Spleen (tissue), 11 donors: ENCODE measurements around the gene ZNRD2. TPM values are rescaled to one million over a fixed set of nuclear protein-coding genes. Genes with fewer than 3 reads are reported as not detected.

Experiments
- DNase-seq: peaks from one replicate; pipeline ENCODE4 v3.0.0-alpha.2; 2020
- H3K27ac ChIP-seq, 8 donors: fragments of 200-600 bp; sonication (generic) in 7 of 8; 1 replicate in 4 of 8; 2 replicates in 4 of 8; pipeline versions ENCODE4 v1.5.0 to v1.8.0; 2016 to 2021; ENCODE audit warnings: inconsistent platforms in 4 of 8, mild to moderate bottlenecking in 4 of 8, moderate library complexity in 1 of 8
- H3K27me3 ChIP-seq, 7 donors: fragments of 200-600 bp; sonication (generic) in 6 of 7; replicated peaks in 1 of 7; 1 replicate in 4 of 7; 2 replicates in 3 of 7; pipeline versions ENCODE4 v1.5.0 to v1.8.0; 2016 to 2021; ENCODE audit warnings: inconsistent platforms in 3 of 7, mild to moderate bottlenecking in 1 of 7
- H3K36me3 ChIP-seq, 6 donors: fragments of 200-600 bp; sonication (generic) in 5 of 6; 1 replicate in 4 of 6; 2 replicates in 2 of 6; pipeline versions ENCODE4 v1.5.0 to v1.8.0; 2016 to 2021; ENCODE audit warnings: inconsistent platforms in 2 of 6
- H3K4me1 ChIP-seq, 6 donors: fragments of 200-600 bp; sonication (generic) in 5 of 6; 1 replicate in 3 of 6; 2 replicates in 3 of 6; pipeline versions ENCODE4 v1.5.0 to v1.8.0; 2016 to 2021; ENCODE audit warnings: inconsistent platforms in 3 of 6
- H3K4me3 ChIP-seq, 8 donors: fragments of 200-600 bp; sonication (generic) in 7 of 8; 1 replicate in 4 of 8; 2 replicates in 4 of 8; pipeline versions ENCODE4 v1.5.0 to v1.8.0; 2016 to 2021; ENCODE audit warnings: inconsistent platforms in 4 of 8, mild to moderate bottlenecking in 4 of 8, moderate library complexity in 2 of 8
- H3K9me3 ChIP-seq, 8 donors: fragments of 200-600 bp; sonication (generic) in 7 of 8; 1 replicate in 4 of 8; 2 replicates in 4 of 8; pipeline versions ENCODE4 v1.5.0 to v1.8.0; 2016 to 2021; ENCODE audit warnings: inconsistent platforms in 4 of 8
- POLR2A ChIP-seq, 3 donors: fragments of 450-650 bp; IDR thresholded peaks; one replicate each; pipeline ENCODE4 v1.5.1; 2017; ENCODE audit warnings: antibody characterized with exemption in 3 of 3, mild to moderate bottlenecking in 1 of 3
- POLR2AphosphoS5 ChIP-seq, 3 donors: sonication (generic); formaldehyde crosslinking; IDR thresholded peaks; one replicate each; pipeline ENCODE4 v1.5.1; 2017; ENCODE audit warnings: antibody characterized with exemption in 3 of 3
- WGBS, 5 donors: extraction: QIAGEN DNeasy Blood & Tissue Kit in 3 of 5; methylation state at CpG; one replicate each; pipeline versions ENCODE4 v1.1.5 to v1.1.7; 2013 to 2018; 5-methylcytosine and 5-hydroxymethylcytosine counted together
- intact Hi-C: fragments of 100-400 bp; cut with DNase I; formaldehyde crosslinking; loops from one replicate; pipeline ENCODE4 v1.15.0; 2023; ENCODE audit warnings: low total_unique reads
- polyA plus RNA-seq, 3 donors: library from polyadenylated mRNA; stranded (reverse); fragments of 200-250 nt; gene quantifications; one replicate each; pipeline ENCODE4 v1.2.1, GENCODE V29; 2013
- total RNA-seq, 7 donors: library from RNA; depleted of rRNA in 3 of 7; stranded (reverse); fragments of >200 nt in 3 of 7; fragmentation: NEBNext Ultra II Directional in 4 of 7; extraction: Animal tissue kit (Norgen Biotek cat#: 25700) in 4 of 7; gene quantifications; one replicate each; pipeline versions ENCODE4 v1.1.0 to v1.2.1, GENCODE V29; 2016 to 2021
- TF ChIP-seq, protein P1 (sequence below), 11 experiments: fragments of 200-600 bp in 7 of 11; fragments of 450-650 bp in 4 of 11; sonication (generic) in 4 of 11; IDR thresholded peaks in 8 of 11; conservative IDR thresholded peaks in 3 of 11; 1 replicate in 7 of 11; 2 replicates in 4 of 11; pipeline versions ENCODE4 v1.4.0 to v1.8.0; 2016 to 2021; ENCODE audit warnings: antibody characterized with exemption in 11 of 11, inconsistent platforms in 4 of 11, mild to moderate bottlenecking in 1 of 11
- donor health status: healthy with polysubstance abuse.
- donor health status: DM: no; HTN: no; CAD: no; lungs with moderate emphysema.
- donor health status: DM: no; HTN: no; CAD: no.
- donor health status: Bipolar disorder and iron deficiency.
- donor health status: healthy.
- donor health status: DM: no; HTN: no; CAD: no.
- donor health status: DM: yes; HTN: yes; CAD: no.

The ZNRD2 gene
- total and polyA plus RNA-seq, 10 donors = 20.9 to 68.8 (median 38.4) TPM

DNA sequence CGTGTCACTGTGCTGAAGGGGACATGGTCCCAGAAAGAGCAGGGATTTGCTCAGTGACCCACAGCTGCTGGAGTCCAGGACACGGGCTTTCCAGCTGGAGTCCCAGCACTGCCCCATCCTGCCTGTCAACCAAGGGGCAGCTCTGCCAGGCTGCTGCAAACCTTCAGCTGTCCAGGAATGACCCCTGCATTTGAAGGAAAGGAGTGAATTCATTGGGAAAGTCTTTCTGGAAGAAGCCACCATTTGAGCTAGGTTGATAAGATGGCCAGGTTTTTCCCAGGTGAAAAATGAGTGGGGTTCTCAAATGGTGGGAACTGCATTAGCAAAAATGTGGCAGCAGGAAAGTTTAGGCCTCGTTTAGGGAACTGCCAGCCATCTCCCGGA, 16.0 kb downstream of the ZNRD2 start:
- peaks cover 3 to 92% (median 65%) of the 10 kb centered on the region in 6 donors for H3K36me3 ChIP-seq
- intact Hi-C loops = loop anchor here (5.0 kb wide), 1 partner anchor 44 kb away; no protein-coding TSS in a partner anchor
- no peak for DNase-seq
- H3K4me3 ChIP-seq = peak overlapping the region in 2 of 8 donors; percentile 5 to 35
- H3K9me3 ChIP-seq = no peaks in the 10 kb centered on the region
- peaks cover 48 to 97% (median 66%) of the 10 kb centered on the region in 6 donors for H3K4me1 ChIP-seq
- 67 to 76% (median 73%) methylated on average over 3 to 4 of the region's 4 CpGs for WGBS, 5 donors
- TF ChIP-seq, protein P1, sequence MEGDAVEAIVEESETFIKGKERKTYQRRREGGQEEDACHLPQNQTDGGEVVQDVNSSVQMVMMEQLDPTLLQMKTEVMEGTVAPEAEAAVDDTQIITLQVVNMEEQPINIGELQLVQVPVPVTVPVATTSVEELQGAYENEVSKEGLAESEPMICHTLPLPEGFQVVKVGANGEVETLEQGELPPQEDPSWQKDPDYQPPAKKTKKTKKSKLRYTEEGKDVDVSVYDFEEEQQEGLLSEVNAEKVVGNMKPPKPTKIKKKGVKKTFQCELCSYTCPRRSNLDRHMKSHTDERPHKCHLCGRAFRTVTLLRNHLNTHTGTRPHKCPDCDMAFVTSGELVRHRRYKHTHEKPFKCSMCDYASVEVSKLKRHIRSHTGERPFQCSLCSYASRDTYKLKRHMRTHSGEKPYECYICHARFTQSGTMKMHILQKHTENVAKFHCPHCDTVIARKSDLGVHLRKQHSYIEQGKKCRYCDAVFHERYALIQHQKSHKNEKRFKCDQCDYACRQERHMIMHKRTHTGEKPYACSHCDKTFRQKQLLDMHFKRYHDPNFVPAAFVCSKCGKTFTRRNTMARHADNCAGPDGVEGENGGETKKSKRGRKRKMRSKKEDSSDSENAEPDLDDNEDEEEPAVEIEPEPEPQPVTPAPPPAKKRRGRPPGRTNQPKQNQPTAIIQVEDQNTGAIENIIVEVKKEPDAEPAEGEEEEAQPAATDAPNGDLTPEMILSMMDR (IDR thresholded peaks at IDR 0.05 in 8 of 11, conservative IDR thresholded peaks at IDR 0.05 in 3 of 11) = no peak
- TF ChIP-seq POLR2A (IDR thresholded peaks at IDR 0.05) = no peak
- TF ChIP-seq POLR2AphosphoS5 (IDR thresholded peaks at IDR 0.05) = no peak
- H3K27ac ChIP-seq = peak overlapping the region in 7 of 8 donors; percentile 28 to 92 (median 84)
- H3K27me3 ChIP-seq = no peaks in the 10 kb centered on the region

DNA sequence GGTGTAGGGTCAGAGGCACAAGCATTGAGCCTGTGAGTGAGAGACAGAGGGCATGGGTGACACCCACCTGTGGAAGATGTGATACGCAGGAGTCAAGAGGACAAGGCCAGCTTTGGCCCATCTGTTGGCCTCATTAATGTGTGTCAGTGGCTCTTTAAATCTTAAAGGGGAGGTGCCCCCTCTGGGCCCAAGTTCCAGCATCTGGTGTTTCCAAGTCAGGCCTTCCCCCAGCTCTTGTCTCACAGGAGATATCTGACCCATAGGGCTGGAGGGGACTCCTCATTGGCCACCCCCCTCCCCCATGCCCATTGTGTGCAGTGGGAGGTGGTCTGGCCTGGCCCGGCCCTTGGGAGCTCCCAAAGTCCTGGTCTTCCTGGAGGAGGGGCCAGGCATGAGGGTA, 16.4 kb downstream of the ZNRD2 start:
- Histone ChIP-seq H3K4me3 (peak overlapping the region in 3 of 8 donors; percentile 2 to 35 (median 5)), H3K27ac (peak overlapping the region; percentile 65 to 92 (median 82)), H3K27me3 (no peaks in the 10 kb centered on the region), H3K4me1 (peaks cover 48 to 97% (median 68%) of the 10 kb centered on the region in 6 donors), H3K9me3 (no peaks in the 10 kb centered on the region), H3K36me3 (peaks cover 3 to 92% (median 65%) of the 10 kb centered on the region in 6 donors)
- TF ChIP-seq POLR2AphosphoS5 (IDR thresholded peaks at IDR 0.05) = peak in 2 of 3 donors; percentile 4 to 45
- TF ChIP-seq, protein P1 (IDR thresholded peaks at IDR 0.05 in 8 of 11, conservative IDR thresholded peaks at IDR 0.05 in 3 of 11) = no peak
- intact Hi-C loops = loop anchor here (5.0 kb wide), 1 partner anchor 44 kb away; no protein-coding TSS in a partner anchor
- DNase-seq = no peak
- WGBS, 5 donors = 50 to 68% (median 58%) methylated on average over 1 to 2 of the region's 2 CpGs

DNA sequence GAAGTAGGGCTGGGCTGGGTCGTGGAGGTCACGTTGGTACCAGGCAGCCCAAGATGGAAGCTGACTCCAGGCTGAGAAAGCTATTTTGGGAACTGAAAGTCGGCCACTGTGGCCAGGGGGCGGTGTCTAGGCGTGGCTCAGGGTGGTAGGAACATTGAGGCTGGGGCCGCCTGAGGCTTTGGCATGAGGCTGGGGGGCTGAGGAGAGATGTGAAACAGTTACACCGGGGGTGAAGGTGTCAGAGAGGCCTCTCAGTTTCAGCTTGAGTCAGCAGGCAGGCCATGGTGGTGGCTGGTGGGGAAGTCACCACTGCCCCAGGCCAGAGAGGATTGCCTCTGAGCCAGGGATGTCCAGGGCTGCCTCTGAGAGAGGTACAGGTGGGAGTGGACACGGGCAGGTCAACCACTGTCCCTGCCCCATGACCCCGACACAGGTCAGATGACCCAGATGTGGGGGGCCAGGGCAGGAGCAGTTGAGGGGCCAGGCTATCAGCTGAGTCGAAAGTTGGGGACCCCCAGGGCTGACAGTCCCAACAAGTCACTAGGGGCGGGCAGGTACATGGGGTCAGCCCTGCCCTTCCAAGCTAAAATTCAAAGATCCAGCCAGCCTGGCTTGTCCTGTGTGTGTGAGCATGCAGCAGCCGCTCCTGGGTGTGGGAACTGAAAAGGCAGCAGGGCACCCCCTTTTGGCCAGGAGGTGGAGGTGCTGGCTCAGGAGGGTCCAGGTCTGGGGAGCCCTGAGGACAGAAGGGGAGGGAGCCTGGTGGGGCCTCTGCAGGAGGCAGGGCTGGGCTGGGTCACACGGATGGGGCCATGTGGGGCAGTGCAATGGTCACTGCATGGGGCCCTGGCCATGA, 18.1 kb downstream of the ZNRD2 start:
- 19 to 31% (median 22%) methylated on average over 10 to 13 of the region's 13 CpGs for WGBS, 5 donors
- H3K36me3 ChIP-seq = peaks cover 3 to 92% (median 69%) of the 10 kb centered on the region in 6 donors
- no peaks in the 10 kb centered on the region for H3K9me3 ChIP-seq
- peak; percentile 92 for DNase-seq
- H3K4me1 ChIP-seq = peaks cover 50 to 96% (median 74%) of the 10 kb centered on the region in 6 donors
- TF ChIP-seq POLR2A (IDR thresholded peaks at IDR 0.05) (no peak), POLR2AphosphoS5 (IDR thresholded peaks at IDR 0.05) (peak; percentile 58 to 62 (median 60))
- TF ChIP-seq, protein P1 (IDR thresholded peaks at IDR 0.05 in 8 of 11, conservative IDR thresholded peaks at IDR 0.05 in 3 of 11) = peak; percentile 73 to 89 (median 83)
- H3K4me3 ChIP-seq = peak overlapping the region in 3 of 8 donors; percentile 3 to 35 (median 14)
- H3K27ac ChIP-seq = peak overlapping the region; percentile 65 to 92 (median 82)
- intact Hi-C loops = loop anchor here (5.0 kb wide), 1 partner anchor 46 kb away; no protein-coding TSS in a partner anchor
- H3K27me3 ChIP-seq = no peaks in the 10 kb centered on the region
